GM23248 (cell line): ENCODE measurements around the gene MFAP3L. TPM values are rescaled to one million over a fixed set of nuclear protein-coding genes. Genes with fewer than 3 reads are reported as not detected.

Source experiments
- DNase-seq: peaks from one replicate; pipeline ENCODE4 v3.0.0-alpha.2; 2015
- H2AFZ ChIP-seq: fragments of 200-600 bp; sonication (generic); 2 replicates; pipeline ENCODE4 v1.6.1; 2016; ENCODE audit warnings: antibody characterized with exemption
- H3F3A ChIP-seq: fragments of 200-600 bp; sonication (generic); 2 replicates; pipeline ENCODE4 v1.6.1; 2016; ENCODE audit warnings: mild to moderate bottlenecking, antibody characterized with exemption, mixed run types; ENCODE audit not compliant: insufficient read depth
- H3K27ac ChIP-seq: fragments of 200-600 bp; sonication (generic); 2 replicates; pipeline ENCODE4 v1.5.1; 2016; ENCODE audit warnings: mild to moderate bottlenecking
- H3K27me3 ChIP-seq: fragments of 200-600 bp; sonication (generic); replicated peaks from 2 replicates; pipeline ENCODE4 v1.6.1; 2016; ENCODE audit warnings: mild to moderate bottlenecking; ENCODE audit not compliant: insufficient read depth
- H3K36me3 ChIP-seq: fragments of 200-600 bp; sonication (generic); 2 replicates; pipeline ENCODE4 v1.6.1; 2016; ENCODE audit warnings: low read depth, mild to moderate bottlenecking
- H3K4me1 ChIP-seq: fragments of 200-600 bp; sonication (generic); 2 replicates; pipeline ENCODE4 v1.6.1; 2016; ENCODE audit warnings: mild to moderate bottlenecking; ENCODE audit not compliant: insufficient read depth
- H3K4me2 ChIP-seq: fragments of 200-600 bp; sonication (generic); one replicate; pipeline ENCODE4 v1.6.1; 2016; ENCODE audit warnings: mild to moderate bottlenecking; ENCODE audit not compliant: unreplicated experiment
- H3K4me3 ChIP-seq: fragments of 200-600 bp; sonication (generic); 2 replicates; pipeline ENCODE4 v1.5.1; 2016; ENCODE audit warnings: mild to moderate bottlenecking
- H3K79me2 ChIP-seq: fragments of 200-600 bp; sonication (generic); 2 replicates; pipeline ENCODE4 v1.6.1; 2016; ENCODE audit warnings: mild to moderate bottlenecking; ENCODE audit not compliant: insufficient read depth
- H3K9ac ChIP-seq: fragments of 200-600 bp; sonication (generic); 2 replicates; pipeline ENCODE4 v1.6.1; 2016; ENCODE audit warnings: mild to moderate bottlenecking
- H3K9me2 ChIP-seq: fragments of 200-600 bp; sonication (generic); 2 replicates; pipeline ENCODE4 v1.6.1; 2016; ENCODE audit warnings: mixed run types, mild to moderate bottlenecking, moderate library complexity; ENCODE audit not compliant: insufficient read depth
- H3K9me3 ChIP-seq: fragments of 200-600 bp; sonication (generic); one replicate; pipeline ENCODE4 v1.6.1; 2017; ENCODE audit warnings: low read depth
- H4K20me1 ChIP-seq: fragments of 200-600 bp; sonication (generic); 2 replicates; pipeline ENCODE4 v1.6.0; 2016; ENCODE audit not compliant: insufficient read depth
- EZH2 ChIP-seq: fragments of 200-600 bp; sonication (generic); IDR thresholded peaks from 2 replicates; pipeline ENCODE4 v1.6.1; 2018; ENCODE audit warnings: antibody characterized with exemption, mild to moderate bottlenecking; ENCODE audit not compliant: insufficient read depth, poor library complexity, severe bottlenecking
- EZH2phosphoT487 ChIP-seq: fragments of 200-600 bp; sonication (generic); IDR thresholded peaks from 2 replicates; pipeline ENCODE4 v1.6.1; 2018; ENCODE audit warnings: antibody characterized with exemption, moderate library complexity, mild to moderate bottlenecking, low read depth; ENCODE audit not compliant: insufficient read depth
- WGBS, 2 experiments: methylation state at CpG; one replicate each; pipeline ENCODE4 v1.1.6; 2015 to 2017; ENCODE audit warnings: low lambda C conversion rate in 2 of 2, low coverage in 1 of 2; ENCODE audit errors: missing lambda C conversion rate in 2 of 2; 5-methylcytosine and 5-hydroxymethylcytosine counted together
- in situ Hi-C: fragments of 300-500 bp; cut with MboI; formaldehyde crosslinking; loops from 2 replicates; pipeline ENCODE4 v1.15.0; 2020
- polyA plus RNA-seq: library from polyadenylated mRNA; unstranded; fragments of >200 nt; fragmentation: Nextera tagmentation; extraction: Ambion mirVana; gene quantifications from 2 replicates; pipeline ENCODE4 v1.2.1, GENCODE V29; 2016
- total RNA-seq: library from RNA; depleted of rRNA; stranded (reverse); fragments of >200 nt; shearing (Covaris generic); gene quantifications from 2 replicates; pipeline ENCODE4 v1.2.3, GENCODE V29; 2014

Gene MFAP3L
- total and polyA plus RNA-seq, 2 experiments from 2014 or later: 6.4 to 20.8 TPM

GRCh38 chr4:170033999-170034398 lies 7.8 kb upstream of the MFAP3L start:
- Histone ChIP-seq H3K79me2 (no peaks in the 10 kb centered on the region), H3K9me3 (no peaks in the 10 kb centered on the region), H3K9me2 (no peaks in the 10 kb centered on the region), H3K9ac (no peak overlapping the region), H3K36me3 (no peaks in the 10 kb centered on the region), H4K20me1 (no peaks in the 10 kb centered on the region), H3K27ac (no peak overlapping the region), H3K4me1 (no peaks in the 10 kb centered on the region; the same call in 1 of the 2 replicates), H3F3A (no peaks in the 10 kb centered on the region), H3K4me3 (no peak overlapping the region), H3K4me2 (no peak overlapping the region), H3K27me3 (0 out of 2 replicates have a peak, but pooled peaks cover 4% of the 10 kb centered on the region), H2AFZ (no peak overlapping the region)
- DNase-seq: no peak
- WGBS, 2 experiments: 68 to 69% methylated on average over 2 of the region's 2 CpGs
- no peak for TF ChIP-seq EZH2
- no peak for TF ChIP-seq EZH2phosphoT487
- in situ Hi-C loops: loop anchor here (25.0 kb wide), 1 partner anchor 422 kb away; the partner anchor contains the start of genes CLCN3 and NEK1

GRCh38 chr4:170030121-170030520 lies 3.9 kb upstream of the MFAP3L start:
- H2AFZ ChIP-seq: no peak overlapping the region
- H3K4me1 ChIP-seq: peaks cover 4% of the 10 kb centered on the region; the same call in 1 of the 2 replicates
- no peak for TF ChIP-seq EZH2phosphoT487
- TF ChIP-seq EZH2: no peak
- H3K9me3 ChIP-seq: no peaks in the 10 kb centered on the region
- WGBS, 2 experiments: 0 to 4% methylated on average over 1 of the region's 1 CpG
- H3K9me2 ChIP-seq: no peaks in the 10 kb centered on the region
- no peak overlapping the region for H3K4me3 ChIP-seq
- DNase-seq: peak; percentile 12
- in situ Hi-C loops: loop anchor here (25.0 kb wide), 1 partner anchor 418 kb away; the partner anchor contains the start of genes CLCN3 and NEK1
- 0 out of 2 replicates have a peak, but pooled peaks cover 2% of the 10 kb centered on the region for H3F3A ChIP-seq
- no peaks in the 10 kb centered on the region for H3K27me3 ChIP-seq
- no peaks in the 10 kb centered on the region for H3K79me2 ChIP-seq
- H4K20me1 ChIP-seq: no peaks in the 10 kb centered on the region
- H3K27ac ChIP-seq: no peak overlapping the region
- no peak overlapping the region for H3K4me2 ChIP-seq
- no peak overlapping the region for H3K9ac ChIP-seq
- no peaks in the 10 kb centered on the region for H3K36me3 ChIP-seq

GRCh38 chr4:170027181-170027829 lies 1.1 kb upstream of the MFAP3L start:
- Histone ChIP-seq H3K4me1 (peaks cover 5% of the 10 kb centered on the region; the same call in 1 of the 2 replicates), H4K20me1 (no peaks in the 10 kb centered on the region), H3K9me2 (no peaks in the 10 kb centered on the region), H3K4me3 (peak overlapping the region; percentile 97), H3K27ac (peak overlapping the region; percentile 59), H3K36me3 (no peaks in the 10 kb centered on the region), H3K9ac (peak overlapping the region; percentile 87), H3K4me2 (peak overlapping the region; percentile 90), H3K27me3 (no peaks in the 10 kb centered on the region), H3K79me2 (no peaks in the 10 kb centered on the region), H3F3A (0 out of 2 replicates have a peak, but pooled peaks cover 10% of the 10 kb centered on the region), H2AFZ (peak overlapping the region; percentile 99), H3K9me3 (no peaks in the 10 kb centered on the region)
- TF ChIP-seq EZH2: no peak
- no peak for TF ChIP-seq EZH2phosphoT487
- in situ Hi-C loops: loop anchor here (25.0 kb wide), 1 partner anchor 415 kb away; the partner anchor contains the start of genes CLCN3 and NEK1
- DNase-seq: peak; percentile 96
- 2 to 3% methylated on average over 30 to 37 of the region's 37 CpGs for WGBS, 2 experiments

DNA sequence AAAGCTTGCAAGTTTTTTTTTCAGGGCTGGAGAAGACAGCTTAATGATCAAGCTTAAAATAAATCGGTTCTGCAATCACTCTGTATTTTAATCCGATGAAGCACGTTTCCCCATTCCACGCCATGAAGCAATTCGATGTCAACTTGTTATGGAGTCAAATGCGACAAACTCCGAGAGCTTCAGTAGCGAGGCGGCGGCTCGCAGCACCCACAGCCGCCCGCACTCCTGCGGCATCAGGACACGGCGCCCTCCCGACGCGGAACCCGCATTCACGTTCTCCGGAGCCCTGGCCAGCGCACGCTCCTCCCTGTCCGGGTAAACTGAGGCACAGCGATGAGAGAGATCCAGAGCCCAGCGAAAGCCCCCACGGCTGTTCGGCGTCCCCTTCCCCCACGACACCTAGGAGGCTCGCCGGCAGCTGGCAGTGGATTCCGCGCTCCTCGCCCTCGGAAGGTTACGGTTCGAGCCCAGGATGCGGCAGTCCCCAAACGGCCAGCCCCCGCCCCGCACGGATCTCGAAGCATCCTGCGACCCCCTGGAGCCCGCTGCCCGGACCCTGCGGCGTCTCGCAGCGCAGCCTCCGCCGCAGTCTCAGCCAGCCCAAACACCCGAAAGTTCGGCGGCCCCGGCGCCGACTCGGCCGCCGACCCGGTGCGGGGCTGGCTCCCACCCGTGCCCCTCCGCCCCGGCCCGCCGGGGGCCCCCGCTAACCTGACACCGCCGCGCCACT lies 507 bp downstream of the MFAP3L start:
- no peak for TF ChIP-seq EZH2
- no peak for TF ChIP-seq EZH2phosphoT487
- Histone ChIP-seq H3F3A (0 out of 2 replicates have a peak, but pooled peaks cover 10% of the 10 kb centered on the region), H3K9ac (peak overlapping the region; percentile 87), H3K4me2 (peak overlapping the region; percentile 63), H3K27ac (no peak overlapping the region), H3K36me3 (no peaks in the 10 kb centered on the region), H3K4me1 (peaks cover 5% of the 10 kb centered on the region; the same call in 1 of the 2 replicates), H3K9me3 (no peaks in the 10 kb centered on the region), H3K4me3 (peak overlapping the region; percentile 97), H2AFZ (peak overlapping the region; percentile 86), H3K9me2 (no peaks in the 10 kb centered on the region), H4K20me1 (no peaks in the 10 kb centered on the region), H3K79me2 (no peaks in the 10 kb centered on the region), H3K27me3 (no peaks in the 10 kb centered on the region)
- peak; percentile 41 for DNase-seq
- 7 to 8% methylated on average over 67 to 68 of the region's 74 CpGs for WGBS, 2 experiments
- in situ Hi-C loops: loop anchor here (25.0 kb wide), 1 partner anchor 413 kb away; the partner anchor contains the start of genes CLCN3 and NEK1
